GM19463 (cell line): Measurements from ENCODE around the gene NAB2.
A peak's percentile ranks its signal among the peaks of the same experiment; 100 is the strongest.
"Not testable (repeated sequence)": the region's sequence is repeated elsewhere in the genome, so short reads cannot be mapped to it uniquely, and the experiment has no call there.

Source experiments
- ATAC-seq: cut with Tn5 transposase; IDR thresholded peaks from one replicate; pipeline ENCODE4 v1.9.1; 2021; ENCODE audit warnings: mild to moderate bottlenecking, moderate library complexity; ENCODE audit not compliant: unreplicated experiment

The NAB2 gene

DNA sequence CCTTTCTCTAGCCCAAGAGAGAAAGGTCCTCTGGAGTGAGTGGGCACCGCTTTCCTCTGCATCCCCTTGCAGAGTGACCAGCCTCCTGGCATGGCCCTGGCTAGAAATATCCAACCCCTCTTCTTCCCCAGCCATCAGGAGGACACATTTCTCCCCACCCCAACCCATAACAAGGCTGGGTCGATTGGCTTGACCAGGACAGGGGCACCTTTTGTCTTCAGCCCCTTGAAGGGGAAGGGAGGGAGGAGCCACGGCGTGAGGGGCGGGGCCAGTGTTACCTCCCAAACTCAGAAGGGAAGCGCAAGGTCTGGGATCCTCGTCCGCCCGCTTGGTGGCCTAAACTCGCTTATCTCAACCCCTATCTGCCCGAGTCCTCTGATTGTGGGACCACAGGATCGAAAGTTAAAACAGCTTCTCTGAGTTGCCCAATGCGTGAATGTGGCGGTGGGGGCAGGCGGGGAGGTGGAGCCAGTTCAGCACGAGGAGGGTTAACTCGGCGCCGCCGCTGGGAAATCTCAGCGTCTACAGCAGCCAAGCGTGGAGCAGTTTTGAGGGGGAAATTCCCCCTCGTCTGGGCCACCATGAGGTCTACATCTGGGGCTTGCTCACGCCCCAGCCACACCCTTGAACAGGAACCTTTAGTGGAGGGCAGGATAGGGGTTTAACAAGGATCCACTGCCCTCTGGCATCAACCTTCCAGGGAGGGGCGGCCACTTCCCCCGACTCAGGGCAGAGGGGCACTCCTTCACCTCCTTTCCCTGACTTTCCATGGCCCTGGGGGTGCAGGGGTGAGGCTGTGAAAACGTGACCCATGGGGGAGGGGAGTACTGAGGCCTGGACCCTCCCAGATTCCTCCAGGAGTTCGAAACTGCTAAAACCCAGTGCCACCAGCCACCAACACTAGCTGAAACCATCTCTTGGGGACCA lies 21.5 kb downstream of the NAB2 start:
- peak; percentile 64 for ATAC-seq

DNA sequence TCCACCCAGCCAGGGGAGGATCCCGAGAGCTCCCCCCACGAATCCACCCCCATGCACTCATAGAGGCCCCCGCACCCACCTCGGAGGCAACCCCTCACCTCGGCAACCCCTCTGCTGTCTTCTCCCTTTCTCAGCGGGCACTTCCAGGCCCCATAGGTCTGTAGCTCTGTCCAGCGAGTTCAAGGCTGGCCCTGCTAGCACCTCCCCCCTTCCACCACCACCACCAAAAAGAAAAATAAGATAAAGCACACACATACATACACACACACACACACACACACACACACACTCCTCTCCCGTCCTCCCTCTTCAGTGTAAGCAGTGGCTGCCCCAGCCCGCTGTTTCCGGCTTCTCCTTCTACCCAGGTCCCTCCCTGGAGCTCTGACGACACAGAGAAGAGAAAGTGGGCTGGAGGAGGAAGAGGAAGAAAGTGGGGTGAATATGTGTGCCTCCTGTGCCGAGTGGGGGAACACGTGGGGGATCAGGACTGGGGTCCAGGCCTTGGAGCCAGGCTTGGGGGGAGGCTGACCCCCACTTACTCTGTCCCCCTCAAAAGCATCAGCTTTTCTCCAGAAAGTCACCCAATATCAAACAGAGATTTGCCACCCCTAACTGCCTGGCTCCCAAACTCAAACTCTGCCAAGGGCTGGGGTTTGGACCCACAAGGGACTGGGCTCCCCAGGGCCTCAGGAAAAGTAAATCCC lies 22.3 kb downstream of the NAB2 start, which contains the start of gene STAT6:
Gene STAT6 (minus strand): TSS at position 332 of the 704 bp plus-strand sequence. CDS start 3,084 bp downstream, outside the sequence.
- ATAC-seq = peak; percentile 55

DNA sequence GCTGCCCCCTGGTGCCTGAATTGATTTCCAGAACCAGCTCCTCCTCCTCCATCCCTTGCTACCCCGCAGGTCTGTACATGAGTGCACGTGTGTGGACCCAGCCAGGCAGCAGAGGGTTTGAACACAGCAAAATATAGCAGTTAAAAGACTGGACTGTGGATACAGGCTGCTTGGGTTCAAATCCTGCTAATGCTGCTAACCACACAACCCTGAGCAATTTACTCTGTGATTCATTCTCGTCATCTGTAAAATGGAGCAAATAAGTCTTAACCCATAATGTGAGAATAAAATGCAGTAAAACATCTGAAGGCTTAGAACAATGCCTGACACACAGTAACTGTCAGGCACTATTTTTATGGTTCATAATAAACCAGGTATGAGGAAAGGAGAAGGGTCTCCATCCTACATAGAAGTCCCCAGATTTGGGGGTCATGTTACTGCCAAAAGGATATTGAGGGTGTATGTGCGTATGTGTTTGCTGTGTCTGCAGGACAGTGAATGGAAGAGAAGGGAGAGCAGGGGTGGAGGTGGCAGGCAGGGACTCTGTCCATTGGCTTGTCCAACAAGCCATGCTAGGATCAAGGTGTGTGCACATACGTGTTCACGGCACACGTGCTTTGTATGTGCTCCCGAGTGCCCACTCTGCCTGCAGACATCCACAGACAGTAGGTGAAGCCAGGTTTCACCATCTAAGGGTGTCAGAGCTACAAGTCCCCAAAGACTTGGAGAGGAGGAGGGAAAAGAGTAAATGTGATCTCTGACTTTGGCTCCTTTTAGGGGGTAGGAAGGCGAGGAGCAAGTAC lies 23.8 kb downstream of the NAB2 start:
- ATAC-seq = no peak

DNA sequence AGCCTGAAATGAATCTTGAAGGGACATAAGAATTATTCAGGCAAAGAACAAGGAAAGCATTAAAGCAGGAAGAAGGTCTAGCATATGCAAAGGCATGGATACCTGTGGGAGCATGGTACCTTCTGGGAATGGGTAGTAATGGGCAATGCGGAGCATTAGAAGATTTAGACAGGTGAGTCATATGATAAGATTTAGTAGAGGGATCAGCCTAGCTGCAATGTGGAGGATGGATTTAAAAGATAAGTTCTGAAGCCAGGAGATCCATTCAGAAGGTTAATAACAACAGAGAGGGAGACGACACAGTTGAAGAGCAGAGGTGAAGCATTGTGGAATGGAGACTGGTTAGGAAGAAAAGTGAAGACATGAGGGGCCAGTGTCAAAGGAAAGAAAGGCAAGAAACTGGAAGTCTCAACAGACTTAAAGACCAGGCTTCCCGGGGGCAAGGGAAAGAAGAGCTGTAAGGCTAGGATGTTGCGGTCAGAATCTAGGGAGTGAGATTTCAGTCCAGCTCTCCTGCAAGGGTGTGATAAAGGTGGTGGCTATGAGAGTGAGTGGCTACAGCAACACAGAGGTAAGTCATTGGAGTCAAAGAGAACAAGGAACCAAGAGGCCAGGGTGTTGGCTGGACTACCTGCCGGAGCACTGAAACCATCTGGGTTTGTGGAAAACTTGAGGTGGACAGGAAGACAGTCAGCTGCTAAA lies 27.8 kb downstream of the NAB2 start:
- no peak for ATAC-seq

DNA sequence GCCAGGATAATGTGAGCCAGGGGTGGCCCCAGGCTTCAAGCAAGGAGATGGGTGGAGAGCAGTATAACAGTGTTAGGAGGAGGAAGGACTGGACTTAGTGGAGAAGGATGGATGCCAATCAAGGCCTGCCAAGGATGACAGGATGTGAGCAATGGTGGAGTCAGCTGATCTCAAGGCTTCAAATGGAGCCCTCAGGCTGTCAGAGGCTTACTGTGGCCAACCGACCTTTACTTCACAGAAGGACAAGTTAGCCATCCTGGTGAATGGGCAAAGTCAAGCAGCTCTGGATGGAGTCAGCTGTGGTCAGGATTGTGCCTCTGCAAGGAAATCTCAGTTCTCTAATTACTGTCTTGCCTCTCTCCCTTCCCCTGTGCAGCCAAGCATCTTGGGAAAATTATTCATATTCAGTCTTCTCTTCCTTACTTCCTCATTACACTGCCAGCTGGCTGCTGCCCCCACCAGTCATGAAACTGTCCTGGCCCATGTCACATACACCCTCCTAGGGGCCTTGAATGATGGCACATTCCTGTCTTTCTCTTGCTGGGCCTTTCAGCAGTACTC lies 29.9 kb downstream of the NAB2 start:
- no peak for ATAC-seq

DNA sequence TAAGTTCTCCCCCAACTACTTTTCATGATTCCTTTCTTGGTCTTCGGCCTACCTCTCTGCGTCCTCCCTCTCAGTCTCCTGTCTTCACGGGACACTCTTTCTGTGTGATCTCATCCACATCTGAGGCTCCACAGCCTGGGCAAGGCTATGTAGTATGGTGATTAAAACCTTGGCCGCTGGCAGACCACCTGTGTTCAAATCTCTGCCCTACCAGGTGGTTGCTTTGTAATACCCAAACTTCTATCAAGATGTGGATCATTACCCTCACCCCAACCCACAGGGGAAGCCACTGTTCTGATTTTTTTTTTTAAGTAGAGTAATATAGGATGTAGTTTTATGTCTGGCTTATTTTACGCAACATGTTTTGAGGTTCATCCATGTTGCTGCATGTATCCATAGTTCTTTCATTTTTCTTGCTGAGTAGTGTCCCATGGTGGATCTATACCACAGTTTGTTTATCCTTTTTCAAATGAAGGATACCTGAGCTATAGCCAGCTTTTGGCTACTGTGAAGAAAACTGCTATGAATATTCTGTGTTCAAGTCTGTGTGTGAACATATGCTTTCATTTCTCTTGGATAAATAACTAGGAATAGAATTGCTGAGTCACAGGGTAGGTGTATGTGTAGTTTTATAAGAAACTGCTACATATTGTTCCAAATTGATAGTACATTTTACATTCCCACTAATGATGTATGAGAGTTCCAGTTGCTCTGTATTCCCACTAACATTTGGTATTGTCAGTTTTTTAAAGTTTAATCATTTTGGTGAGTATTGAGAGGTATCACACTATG lies 30.6 kb downstream of the NAB2 start:
- no peak for ATAC-seq

DNA sequence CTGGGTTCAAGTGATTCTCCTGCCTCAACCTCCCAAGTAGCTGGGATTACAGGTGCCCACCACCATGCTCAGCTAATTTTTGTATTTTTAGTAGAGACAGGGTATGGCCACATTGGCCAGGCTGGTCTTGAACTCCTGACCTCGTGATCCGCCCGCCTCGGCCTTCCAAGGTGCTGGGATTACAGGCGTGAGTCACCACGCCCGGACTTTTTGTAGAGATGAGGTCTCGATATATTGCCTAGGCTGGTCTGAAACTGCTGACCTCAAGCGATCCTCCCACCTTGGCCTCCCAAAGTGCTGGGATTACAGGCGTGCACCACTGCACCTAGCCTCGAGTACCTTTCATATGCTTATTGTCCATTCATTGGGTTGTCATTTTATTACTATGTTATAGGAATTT lies 31.8 kb downstream of the NAB2 start:
- ATAC-seq = not testable (repeated sequence)

DNA sequence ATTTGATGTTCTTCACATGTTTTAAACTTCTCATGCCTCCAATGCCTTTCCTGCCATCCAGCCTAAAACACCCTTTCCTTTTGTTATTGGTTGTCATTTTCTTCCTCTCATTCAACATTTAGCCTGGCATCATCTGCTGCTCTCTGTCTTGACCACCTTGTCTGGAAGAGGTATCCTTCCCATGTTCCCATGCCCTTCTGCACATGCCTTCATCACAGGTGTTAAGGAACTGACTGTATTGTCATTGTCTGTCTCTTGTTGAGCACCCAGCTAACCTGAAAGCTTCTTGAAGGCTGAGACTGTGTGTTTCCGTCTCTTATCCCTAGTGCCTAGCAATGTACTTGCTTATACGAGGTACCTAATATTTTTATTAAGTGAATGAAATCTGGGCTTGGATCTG lies 34.9 kb downstream of the NAB2 start:
- ATAC-seq = no peak

DNA sequence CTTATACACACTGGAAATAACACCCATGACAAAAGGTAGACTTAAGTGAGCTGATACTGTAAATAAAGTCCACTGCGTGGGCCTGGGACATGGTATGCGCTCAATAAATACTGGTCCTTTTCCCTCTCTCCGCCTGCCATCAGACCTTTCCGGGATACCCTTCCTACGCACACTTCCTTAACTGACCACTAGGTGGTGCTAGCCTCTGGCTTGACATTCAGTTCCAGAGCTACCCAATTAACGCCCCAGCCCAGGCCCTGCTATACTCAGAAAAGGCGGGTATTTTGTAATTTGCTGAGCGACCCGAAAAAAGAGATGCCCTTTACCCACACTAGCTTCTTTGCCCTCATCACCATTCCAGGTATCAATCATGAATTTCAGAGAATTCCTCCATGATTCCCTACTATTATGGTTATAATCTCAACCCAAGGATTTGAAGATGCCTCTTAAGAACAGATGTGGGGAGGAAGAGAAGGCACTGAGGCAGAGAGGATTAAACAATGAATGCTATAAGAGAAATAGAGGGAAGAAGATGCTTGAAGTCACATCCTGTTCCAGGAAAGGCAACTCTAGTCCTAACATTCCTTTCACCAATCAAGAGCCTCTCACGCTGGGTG lies 35.5 kb downstream of the NAB2 start:
- no peak for ATAC-seq

DNA sequence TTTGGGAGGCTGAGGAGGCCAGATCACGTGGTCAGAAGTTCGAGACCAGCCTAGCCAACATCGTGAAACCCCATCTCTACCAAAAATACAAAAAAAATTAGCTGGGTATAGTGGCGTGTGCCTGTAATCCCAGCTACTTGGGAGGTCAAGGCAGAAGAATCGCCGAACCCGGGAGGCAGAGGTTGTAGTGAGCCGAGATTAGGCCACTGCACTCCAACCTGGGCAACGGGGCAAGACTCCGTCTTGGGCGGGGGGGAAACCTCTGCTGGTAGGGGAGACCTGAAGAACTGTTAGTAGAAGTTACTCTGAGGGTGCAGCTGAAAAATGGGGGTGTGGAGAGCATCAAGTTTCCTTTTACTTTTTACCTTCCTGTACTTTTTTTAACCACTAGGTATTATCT lies 37.1 kb downstream of the NAB2 start:
- no peak for ATAC-seq

DNA sequence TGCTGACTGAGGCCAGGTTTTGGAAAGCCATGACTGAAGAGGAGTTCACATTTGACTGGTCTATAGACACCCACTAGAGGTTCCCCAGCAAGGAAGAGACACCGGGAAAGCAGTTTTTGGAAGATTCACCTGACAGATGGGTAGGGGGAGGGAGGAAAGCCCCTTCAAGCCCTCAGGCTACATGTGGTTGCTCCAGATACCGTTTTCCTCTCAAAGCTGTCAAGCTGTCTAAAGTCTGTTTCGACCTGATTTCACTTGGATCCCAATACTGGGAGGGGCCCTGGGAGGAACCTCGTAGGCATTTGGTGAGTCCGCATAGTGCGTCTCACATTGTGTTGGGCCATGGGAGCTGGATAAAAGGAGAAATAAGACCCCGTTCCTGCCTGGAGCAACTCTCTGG lies 37.6 kb downstream of the NAB2 start:
- no peak for ATAC-seq

DNA sequence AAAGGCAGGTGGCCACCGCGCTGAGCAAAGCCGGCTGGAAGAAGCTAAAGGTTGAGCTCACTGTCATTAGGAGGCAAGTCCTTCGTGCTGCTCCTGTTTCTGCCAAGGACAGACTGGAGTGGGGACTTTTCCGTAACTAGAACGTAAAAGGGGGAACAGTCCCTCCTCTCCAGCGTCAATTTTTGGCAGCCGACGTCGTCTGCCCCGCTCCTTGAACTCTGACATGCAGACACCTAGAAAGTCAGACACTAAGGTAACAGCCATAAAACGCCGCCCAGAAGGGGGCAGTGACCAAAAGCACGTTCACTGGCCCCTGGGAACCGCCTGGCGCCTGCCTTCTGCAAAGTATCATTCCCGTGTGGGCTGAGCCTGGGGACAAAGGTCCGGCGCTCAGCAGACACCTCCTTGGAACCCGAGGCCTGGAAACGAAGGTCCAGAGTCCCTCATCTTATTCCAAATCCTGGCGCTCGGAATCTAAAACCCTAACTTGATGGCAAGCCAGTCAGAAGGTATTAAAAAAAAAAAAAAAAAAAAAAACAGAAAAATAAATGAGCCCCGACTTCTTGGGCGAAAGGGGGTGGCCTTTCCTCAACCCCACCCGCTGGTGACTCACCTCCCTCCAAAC lies 38.3 kb downstream of the NAB2 start:
- peak; percentile 49 for ATAC-seq

DNA sequence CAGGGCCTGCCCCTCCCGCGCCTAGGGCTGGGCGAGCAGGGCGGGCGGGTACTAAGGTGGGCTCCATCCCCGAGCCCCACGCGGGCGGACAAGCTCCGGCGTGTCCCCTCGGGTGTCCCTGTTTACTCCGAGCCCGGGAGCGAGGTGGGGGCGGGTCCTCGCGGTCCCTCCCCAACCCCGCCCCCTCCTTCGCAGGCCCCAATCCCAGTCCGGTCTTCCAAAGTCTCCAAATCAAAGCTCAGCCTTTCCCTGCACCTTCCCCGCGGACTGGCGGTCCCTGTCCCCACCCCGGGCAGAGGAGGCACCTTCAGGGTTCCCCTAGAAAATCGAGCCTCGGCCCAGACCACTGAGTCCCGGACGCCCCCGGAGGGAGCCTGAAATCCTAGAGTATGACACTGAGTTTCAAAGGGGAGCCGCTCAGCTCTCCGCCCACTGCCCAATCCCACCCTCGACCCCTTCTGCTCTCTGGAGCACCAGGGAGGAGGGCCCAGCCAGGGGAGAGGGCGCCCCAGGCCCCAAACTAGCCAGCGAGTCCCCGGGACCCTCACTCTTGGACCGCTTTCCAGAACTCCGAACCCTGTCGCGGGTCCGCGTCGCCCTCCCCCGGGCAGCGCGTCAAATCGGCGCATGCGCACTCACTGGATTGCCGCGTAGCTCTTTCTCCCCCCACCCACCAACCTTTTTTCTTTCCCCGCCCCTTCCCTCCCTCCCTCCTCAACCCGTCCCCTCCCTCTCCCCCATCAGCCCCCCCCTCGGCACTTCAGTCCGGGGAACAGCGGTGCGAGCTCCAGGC lies 39.0 kb downstream of the NAB2 start, which contains the start of gene LRP1:
Gene LRP1 (plus strand): TSS at position 758 of the 793 bp plus-strand sequence. CDS start 482 bp downstream, outside the sequence.
- ATAC-seq = no peak

DNA sequence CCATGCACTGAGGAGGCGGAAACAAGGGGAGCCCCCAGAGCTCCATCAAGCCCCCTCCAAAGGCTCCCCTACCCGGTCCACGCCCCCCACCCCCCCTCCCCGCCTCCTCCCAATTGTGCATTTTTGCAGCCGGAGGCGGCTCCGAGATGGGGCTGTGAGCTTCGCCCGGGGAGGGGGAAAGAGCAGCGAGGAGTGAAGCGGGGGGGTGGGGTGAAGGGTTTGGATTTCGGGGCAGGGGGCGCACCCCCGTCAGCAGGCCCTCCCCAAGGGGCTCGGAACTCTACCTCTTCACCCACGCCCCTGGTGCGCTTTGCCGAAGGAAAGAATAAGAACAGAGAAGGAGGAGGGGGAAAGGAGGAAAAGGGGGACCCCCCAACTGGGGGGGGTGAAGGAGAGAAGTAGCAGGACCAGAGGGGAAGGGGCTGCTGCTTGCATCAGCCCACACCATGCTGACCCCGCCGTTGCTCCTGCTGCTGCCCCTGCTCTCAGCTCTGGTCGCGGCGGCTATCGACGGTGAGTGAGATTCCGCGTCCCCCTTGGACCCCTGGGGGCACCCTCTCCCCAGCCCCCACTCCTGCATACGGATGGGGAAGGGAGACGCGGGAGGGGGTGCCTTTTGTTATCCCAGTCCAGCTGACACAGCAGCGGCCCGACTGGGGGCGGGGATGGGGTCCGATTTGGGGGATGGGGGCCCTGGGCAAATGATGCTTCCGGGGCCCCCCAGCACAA lies 39.8 kb downstream of the NAB2 start:
- no peak for ATAC-seq

DNA sequence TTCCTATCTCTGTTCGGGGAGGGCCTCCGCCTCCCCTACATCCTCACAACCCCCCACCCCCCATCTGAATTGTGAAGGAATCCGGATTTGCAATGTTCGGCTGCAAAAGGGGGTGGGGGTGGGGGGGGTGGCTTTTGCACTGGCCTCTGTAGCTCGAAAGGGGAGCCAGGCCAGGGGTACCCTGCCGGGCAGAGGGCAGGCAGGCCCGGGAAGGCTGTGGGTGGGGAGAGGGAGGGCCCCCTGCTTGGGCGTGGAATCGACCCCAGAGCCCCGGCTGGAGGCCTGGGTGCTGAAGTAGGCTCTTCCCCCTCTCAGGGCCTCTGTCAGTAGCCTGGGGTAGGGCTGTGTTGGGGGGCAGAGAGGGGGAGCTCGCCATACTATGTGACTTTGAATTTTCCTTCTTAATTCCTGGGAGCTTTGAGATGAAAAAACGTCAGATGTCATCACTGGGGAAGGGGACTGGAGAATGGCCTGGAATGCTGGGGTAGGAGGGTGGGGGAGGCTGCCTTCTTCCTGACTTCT lies 40.5 kb downstream of the NAB2 start:
- no peak for ATAC-seq

DNA sequence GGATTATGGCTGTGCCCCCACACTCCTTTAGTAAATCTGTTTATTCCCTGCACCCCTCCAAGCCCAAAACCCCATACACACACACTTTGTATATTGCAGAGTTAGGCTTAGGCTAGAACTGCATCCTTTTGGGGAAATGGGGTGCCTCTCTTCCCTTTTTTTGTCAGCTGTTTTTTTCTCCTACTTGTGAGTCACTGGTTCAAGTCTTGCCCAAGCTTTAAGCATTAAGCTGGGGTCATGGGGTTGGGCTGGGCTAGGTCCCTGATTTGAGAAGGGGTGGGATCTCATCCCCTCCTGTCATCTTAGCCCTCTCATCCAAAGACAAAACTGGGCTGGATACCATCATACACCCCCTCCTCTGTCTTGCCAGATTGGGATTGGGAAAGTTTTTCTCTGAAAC lies 41.0 kb downstream of the NAB2 start:
- ATAC-seq = no peak

DNA sequence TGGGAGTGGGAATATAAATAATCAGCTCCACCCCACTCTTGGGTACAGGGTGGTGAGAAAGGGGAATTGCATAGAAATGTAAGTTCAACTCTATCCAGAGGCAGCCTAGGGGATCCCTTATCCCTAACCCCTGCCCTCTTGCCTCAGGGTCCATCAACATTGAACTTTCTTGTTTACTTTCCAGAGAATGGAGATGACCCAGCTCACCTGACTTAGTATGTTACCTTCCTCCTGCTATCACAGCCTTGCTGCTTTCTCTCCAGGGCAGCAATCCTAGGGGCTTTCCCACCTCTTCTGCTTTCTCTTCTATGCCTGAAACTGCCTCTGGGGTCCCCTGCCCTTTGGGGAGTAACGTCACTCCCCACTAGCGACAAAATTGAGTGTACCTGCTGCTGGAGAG lies 42.0 kb downstream of the NAB2 start:
- ATAC-seq = no peak
